Measurements from ENCODE around the gene SCGN. TPM values are rescaled to one million over a fixed set of nuclear protein-coding genes. Genes with fewer than 3 reads are reported as not detected.

SCGN gene
- not detected for total RNA-seq

- H3K36me3 Mint-ChIP-seq (ENCODE audit: insufficient read depth) = no peaks in the 10 kb centered on the region
- no peaks in the 10 kb centered on the region for H3K9me3 Mint-ChIP-seq
- ATAC-seq = peak; percentile 43 to 51
- no peak within 1 kb of the TSS for H3K4me3 Mint-ChIP-seq
- no peaks in the 10 kb centered on the region for H3K4me1 Mint-ChIP-seq (ENCODE audit: low read depth)
- DNase-seq = no peak
- H3K27me3 Mint-ChIP-seq (ENCODE audit: low read depth) = peaks cover 53% of the 10 kb centered on the region
Observed at GRCh38 chr6:25652007-25652515, at the start of gene SCGN. Gene SCGN (plus strand): TSS chr6:25652215. CDS start chr6:25652404, 189 bp downstream.

GRCh38 chr6:25602674-25602982 lies 49.4 kb upstream of the SCGN start:
- Mint-ChIP-seq H3K27me3 (ENCODE audit: low read depth) (no peaks in the 10 kb centered on the region), H3K36me3 (ENCODE audit: insufficient read depth) (peaks cover 5% of the 10 kb centered on the region), H3K9me3 (no peaks in the 10 kb centered on the region), H3K4me1 (ENCODE audit: low read depth) (no peaks in the 10 kb centered on the region), H3K4me3 (no peak overlapping the region)
- DNase-seq (no peak), ATAC-seq (no peak)

GRCh38 chr6:25603251-25603650 lies 48.8 kb upstream of the SCGN start:
- H3K36me3 Mint-ChIP-seq (ENCODE audit: insufficient read depth) = peaks cover 5% of the 10 kb centered on the region
- no peaks in the 10 kb centered on the region for H3K9me3 Mint-ChIP-seq
- H3K27me3 Mint-ChIP-seq (ENCODE audit: low read depth) = no peaks in the 10 kb centered on the region
- ATAC-seq (no peak), DNase-seq (no peak)
- no peak overlapping the region for H3K4me3 Mint-ChIP-seq
- H3K4me1 Mint-ChIP-seq (ENCODE audit: low read depth) = no peaks in the 10 kb centered on the region

- ATAC-seq = no peak
- no peaks in the 10 kb centered on the region for H3K27me3 Mint-ChIP-seq (ENCODE audit: low read depth)
- peaks cover 5% of the 10 kb centered on the region for H3K36me3 Mint-ChIP-seq (ENCODE audit: insufficient read depth)
Observed at GRCh38 chr6:25606151-25606550, 45.9 kb upstream of the SCGN start.

GRCh38 chr6:25608558-25609174 lies 43.3 kb upstream of the SCGN start:
- ATAC-seq (no peak), DNase-seq (no peak)
- Mint-ChIP-seq H3K9me3 (no peaks in the 10 kb centered on the region), H3K27me3 (ENCODE audit: low read depth) (no peaks in the 10 kb centered on the region), H3K36me3 (ENCODE audit: insufficient read depth) (peaks cover 12% of the 10 kb centered on the region), H3K4me3 (no peak overlapping the region), H3K4me1 (ENCODE audit: low read depth) (no peaks in the 10 kb centered on the region)

More at GRCh38 chr6:25606151-25606550, 45.9 kb upstream of the SCGN start:
- no peak overlapping the region for H3K4me3 Mint-ChIP-seq
- no peaks in the 10 kb centered on the region for H3K9me3 Mint-ChIP-seq
- H3K4me1 Mint-ChIP-seq (ENCODE audit: low read depth) = no peaks in the 10 kb centered on the region
- no peak for DNase-seq

- H3K9me3 Mint-ChIP-seq = no peaks in the 10 kb centered on the region
Observed at GRCh38 chr6:25612666-25613065, 39.3 kb upstream of the SCGN start.

GRCh38 chr6:25613415-25613814 lies 38.6 kb upstream of the SCGN start:
- Mint-ChIP-seq H3K9me3 (no peaks in the 10 kb centered on the region), H3K27me3 (ENCODE audit: low read depth) (no peaks in the 10 kb centered on the region), H3K36me3 (ENCODE audit: insufficient read depth) (peaks cover 11% of the 10 kb centered on the region), H3K4me3 (no peak overlapping the region), H3K4me1 (ENCODE audit: low read depth) (no peaks in the 10 kb centered on the region)
- no peak for DNase-seq
- ATAC-seq = no peak

More at GRCh38 chr6:25612666-25613065, 39.3 kb upstream of the SCGN start:
- no peaks in the 10 kb centered on the region for H3K27me3 Mint-ChIP-seq (ENCODE audit: low read depth)
- ATAC-seq (no peak), DNase-seq (no peak)
- peaks cover 11% of the 10 kb centered on the region for H3K36me3 Mint-ChIP-seq (ENCODE audit: insufficient read depth)
- no peak overlapping the region for H3K4me3 Mint-ChIP-seq
- no peaks in the 10 kb centered on the region for H3K4me1 Mint-ChIP-seq (ENCODE audit: low read depth)

GRCh38 chr6:25614052-25614451 lies 38.0 kb upstream of the SCGN start:
- H3K36me3 Mint-ChIP-seq (ENCODE audit: insufficient read depth) = peaks cover 11% of the 10 kb centered on the region
- no peak for DNase-seq
- H3K4me1 Mint-ChIP-seq (ENCODE audit: low read depth) = no peaks in the 10 kb centered on the region
- no peaks in the 10 kb centered on the region for H3K27me3 Mint-ChIP-seq (ENCODE audit: low read depth)
- no peaks in the 10 kb centered on the region for H3K9me3 Mint-ChIP-seq
- no peak for ATAC-seq
- no peak overlapping the region for H3K4me3 Mint-ChIP-seq

- Mint-ChIP-seq H3K36me3 (ENCODE audit: insufficient read depth) (peaks cover 14% of the 10 kb centered on the region), H3K4me1 (ENCODE audit: low read depth) (no peaks in the 10 kb centered on the region), H3K4me3 (no peak overlapping the region), H3K27me3 (ENCODE audit: low read depth) (no peaks in the 10 kb centered on the region), H3K9me3 (no peaks in the 10 kb centered on the region)
- DNase-seq (no peak), ATAC-seq (no peak)
Observed at GRCh38 chr6:25615471-25615870, 36.5 kb upstream of the SCGN start.

GRCh38 chr6:25617997-25618396 lies 34.0 kb upstream of the SCGN start:
- no peaks in the 10 kb centered on the region for H3K27me3 Mint-ChIP-seq (ENCODE audit: low read depth)
- no peak for ATAC-seq
- H3K36me3 Mint-ChIP-seq (ENCODE audit: insufficient read depth) = peaks cover 4% of the 10 kb centered on the region

GRCh38 chr6:25619217-25619616 lies 32.8 kb upstream of the SCGN start:
- no peak overlapping the region for H3K4me3 Mint-ChIP-seq
- ATAC-seq (no peak), DNase-seq (no peak)
- H3K4me1 Mint-ChIP-seq (ENCODE audit: low read depth) = no peaks in the 10 kb centered on the region
- no peaks in the 10 kb centered on the region for H3K9me3 Mint-ChIP-seq
- peaks cover 4% of the 10 kb centered on the region for H3K36me3 Mint-ChIP-seq (ENCODE audit: insufficient read depth)
- H3K27me3 Mint-ChIP-seq (ENCODE audit: low read depth) = no peaks in the 10 kb centered on the region

More at GRCh38 chr6:25617997-25618396, 34.0 kb upstream of the SCGN start:
- Mint-ChIP-seq H3K9me3 (no peaks in the 10 kb centered on the region), H3K4me1 (ENCODE audit: low read depth) (no peaks in the 10 kb centered on the region), H3K4me3 (no peak overlapping the region)
- no peak for DNase-seq

- DNase-seq (no peak), ATAC-seq (no peak)
- no peaks in the 10 kb centered on the region for H3K27me3 Mint-ChIP-seq (ENCODE audit: low read depth)
- no peak overlapping the region for H3K4me3 Mint-ChIP-seq
- H3K36me3 Mint-ChIP-seq (ENCODE audit: insufficient read depth) = peaks cover 4% of the 10 kb centered on the region
- no peaks in the 10 kb centered on the region for H3K9me3 Mint-ChIP-seq
- H3K4me1 Mint-ChIP-seq (ENCODE audit: low read depth) = no peaks in the 10 kb centered on the region
Observed at GRCh38 chr6:25620391-25620790, 31.6 kb upstream of the SCGN start.

- Mint-ChIP-seq H3K4me3 (no peak overlapping the region), H3K9me3 (no peaks in the 10 kb centered on the region), H3K4me1 (ENCODE audit: low read depth) (no peaks in the 10 kb centered on the region), H3K36me3 (ENCODE audit: insufficient read depth) (peaks cover 4% of the 10 kb centered on the region), H3K27me3 (ENCODE audit: low read depth) (peaks cover 8% of the 10 kb centered on the region)
- DNase-seq (no peak), ATAC-seq (no peak)
Observed at GRCh38 chr6:25623065-25623464, 28.9 kb upstream of the SCGN start.

GRCh38 chr6:25623879-25624278 lies 28.1 kb upstream of the SCGN start:
- no peaks in the 10 kb centered on the region for H3K4me1 Mint-ChIP-seq (ENCODE audit: low read depth)
- H3K9me3 Mint-ChIP-seq = no peaks in the 10 kb centered on the region
- DNase-seq = no peak
- no peak overlapping the region for H3K4me3 Mint-ChIP-seq
- H3K36me3 Mint-ChIP-seq (ENCODE audit: insufficient read depth) = peaks cover 4% of the 10 kb centered on the region
- ATAC-seq = no peak
- H3K27me3 Mint-ChIP-seq (ENCODE audit: low read depth) = peaks cover 8% of the 10 kb centered on the region

GRCh38 chr6:25627001-25627400 lies 25.0 kb upstream of the SCGN start:
- no peak for DNase-seq

More at GRCh38 chr6:25627001-25627400, 25.0 kb upstream of the SCGN start:
- no peaks in the 10 kb centered on the region for H3K4me1 Mint-ChIP-seq (ENCODE audit: low read depth)
- no peak overlapping the region for H3K4me3 Mint-ChIP-seq
- ATAC-seq = no peak
- no peaks in the 10 kb centered on the region for H3K36me3 Mint-ChIP-seq (ENCODE audit: insufficient read depth)
- H3K9me3 Mint-ChIP-seq = no peaks in the 10 kb centered on the region
- H3K27me3 Mint-ChIP-seq (ENCODE audit: low read depth) = peaks cover 20% of the 10 kb centered on the region
